ENCODE data around the gene MRPS27.

DNA sequence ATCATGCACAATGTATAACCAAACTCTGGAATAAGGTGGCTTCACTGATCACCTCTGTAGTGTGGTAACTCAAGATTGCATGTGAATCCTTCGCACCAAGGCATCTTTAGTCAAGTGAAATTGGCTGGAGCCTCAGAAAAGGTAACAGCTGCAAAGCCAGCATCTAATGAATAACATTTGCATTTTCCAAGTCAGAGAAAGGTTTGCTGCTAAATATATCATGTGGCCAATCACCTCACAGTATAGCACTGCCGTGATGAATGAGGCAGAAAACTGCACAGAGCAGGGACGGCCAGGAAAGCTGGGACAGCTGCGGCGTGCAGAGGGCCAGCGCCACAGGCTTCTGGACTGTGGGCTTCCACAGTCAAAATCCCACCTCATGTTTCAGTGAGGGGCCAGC, 18.5 kb downstream of the MRPS27 start:
- TF ChIP-seq CTCF (conservative IDR thresholded peaks at IDR 0.05; ENCODE audit: low read depth, low read length), result no peak
- no peak for TF ChIP-seq BHLHE40 (IDR thresholded peaks at IDR 0.05; ENCODE audit: low read depth, low read length)
- TF ChIP-seq RFX5 (IDR thresholded peaks at IDR 0.05; ENCODE audit: low read depth, low read length), result no peak
- no peak for TF ChIP-seq SMC3 (IDR thresholded peaks at IDR 0.05; ENCODE audit: low read depth, low read length)
- TF ChIP-seq RAD21 (IDR thresholded peaks at IDR 0.05; ENCODE audit: low read length), result no peak
- TF ChIP-seq POLR2A (IDR thresholded peaks at IDR 0.05; ENCODE audit: low read depth, low read length), result no peak
- no peak for TF ChIP-seq NFE2L2 (IDR thresholded peaks at IDR 0.05; ENCODE audit: low read depth, low read length)
